ENCODE results near the gene SLC16A13.

Gene SLC16A13

GRCh38 chr17:7035591-7036368 is at the start of gene SLC16A13:
Gene SLC16A13, plus strand, starts transcription at chr17:7036015. Its CDS starts 368 bp downstream, at chr17:7036383.
- no peak for TF ChIP-seq CTCF (IDR thresholded peaks at IDR 0.05)

- no peak for TF ChIP-seq CTCF (IDR thresholded peaks at IDR 0.05)
Measured at GRCh38 chr17:6986676-6987075, 49.1 kb upstream of the SLC16A13 start.

GRCh38 chr17:6989779-6990178 is 46.0 kb upstream of the SLC16A13 start:
- no peak for TF ChIP-seq CTCF (IDR thresholded peaks at IDR 0.05)

GRCh38 chr17:6994118-6994598 is 41.7 kb upstream of the SLC16A13 start:
- TF ChIP-seq CTCF (IDR thresholded peaks at IDR 0.05): no peak

- TF ChIP-seq CTCF (IDR thresholded peaks at IDR 0.05): no peak
Measured at GRCh38 chr17:6994666-6995256, 41.1 kb upstream of the SLC16A13 start.

- no peak for TF ChIP-seq CTCF (IDR thresholded peaks at IDR 0.05)
Measured at GRCh38 chr17:6995500-6996255, 40.1 kb upstream of the SLC16A13 start, which contains the start of gene ALOX12. Gene ALOX12, plus strand, starts transcription at chr17:6996049. Its CDS starts 69 bp downstream, at chr17:6996118.

GRCh38 chr17:6996256-6997011 is 39.4 kb upstream of the SLC16A13 start:
- TF ChIP-seq CTCF (IDR thresholded peaks at IDR 0.05): no peak

Measured in LNCAP (cell line).